ENCODE results near the gene ARMC5.

DNA sequence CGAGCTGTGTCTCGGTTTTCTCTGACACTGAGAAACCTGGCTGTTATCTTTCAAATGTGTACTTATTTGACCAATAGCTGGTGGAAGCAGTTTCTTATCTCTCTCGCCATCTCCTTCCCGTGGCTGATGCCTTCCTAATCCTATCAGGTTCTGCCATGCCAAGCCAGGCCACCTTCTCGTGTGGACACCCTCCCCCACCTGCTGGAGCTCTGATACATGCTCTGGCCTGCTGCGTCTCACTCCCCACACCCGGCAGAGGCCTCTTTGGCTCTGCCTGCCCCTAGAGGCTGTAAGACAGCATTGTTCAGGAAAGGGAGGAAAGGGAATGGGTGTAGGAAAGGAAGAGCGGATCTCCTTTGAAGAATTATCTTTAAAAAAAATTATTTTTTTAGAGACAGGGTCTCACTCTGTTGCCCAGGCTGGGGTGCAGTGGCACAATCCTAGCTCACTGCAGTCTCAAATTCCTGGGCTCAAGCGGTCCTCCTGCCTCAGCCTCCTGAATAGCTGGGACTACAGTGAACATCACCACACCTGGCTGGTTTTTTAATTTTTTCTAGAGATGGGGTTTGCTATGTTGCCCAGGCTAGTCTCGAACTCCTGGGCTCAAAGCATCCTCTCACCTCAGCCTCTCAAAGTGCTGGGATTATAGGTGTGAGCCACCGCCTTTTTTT lies 7.5 kb upstream of the ARMC5 start:
- no peak for TF ChIP-seq EZH2 (IDR thresholded peaks at IDR 0.05; ENCODE audit: borderline replicate concordance, low read length)
- TF ChIP-seq, protein P1, sequence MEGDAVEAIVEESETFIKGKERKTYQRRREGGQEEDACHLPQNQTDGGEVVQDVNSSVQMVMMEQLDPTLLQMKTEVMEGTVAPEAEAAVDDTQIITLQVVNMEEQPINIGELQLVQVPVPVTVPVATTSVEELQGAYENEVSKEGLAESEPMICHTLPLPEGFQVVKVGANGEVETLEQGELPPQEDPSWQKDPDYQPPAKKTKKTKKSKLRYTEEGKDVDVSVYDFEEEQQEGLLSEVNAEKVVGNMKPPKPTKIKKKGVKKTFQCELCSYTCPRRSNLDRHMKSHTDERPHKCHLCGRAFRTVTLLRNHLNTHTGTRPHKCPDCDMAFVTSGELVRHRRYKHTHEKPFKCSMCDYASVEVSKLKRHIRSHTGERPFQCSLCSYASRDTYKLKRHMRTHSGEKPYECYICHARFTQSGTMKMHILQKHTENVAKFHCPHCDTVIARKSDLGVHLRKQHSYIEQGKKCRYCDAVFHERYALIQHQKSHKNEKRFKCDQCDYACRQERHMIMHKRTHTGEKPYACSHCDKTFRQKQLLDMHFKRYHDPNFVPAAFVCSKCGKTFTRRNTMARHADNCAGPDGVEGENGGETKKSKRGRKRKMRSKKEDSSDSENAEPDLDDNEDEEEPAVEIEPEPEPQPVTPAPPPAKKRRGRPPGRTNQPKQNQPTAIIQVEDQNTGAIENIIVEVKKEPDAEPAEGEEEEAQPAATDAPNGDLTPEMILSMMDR (conservative IDR thresholded peaks at IDR 0.05 in 1 of 2, IDR thresholded peaks at IDR 0.05 in 1 of 2; ENCODE audit: extremely low read depth in 1 of 2, insufficient read depth in 1 of 2, low read depth in 1 of 2, low read length in 2 of 2) = peak; percentile 72 to 90

Data from mammary epithelial cell (primary cell).